Gastroesophageal sphincter (tissue), 4 donors: ENCODE results near the gene FARS2. TPM values are rescaled to one million over a fixed set of nuclear protein-coding genes. Genes with fewer than 3 reads are reported as not detected.

Source experiments
- ATAC-seq: fragments of 150-250 bp; one replicate; pipeline ENCODE4 v1.9.1; 2016; ENCODE audit warnings: mild to moderate bottlenecking, moderate library complexity
- H3K27ac ChIP-seq, 4 donors: fragments of 200-600 bp; sonication (generic) in 3 of 4; 1 replicate in 3 of 4; 2 replicates in 1 of 4; pipeline ENCODE4 v1.5.1; 2016 to 2019
- H3K27me3 ChIP-seq: fragments of 200-600 bp; sonication (generic); one replicate; pipeline ENCODE4 v1.5.1; 2019
- H3K36me3 ChIP-seq, 2 donors: fragments of 200-600 bp; sonication (generic); one replicate each; pipeline ENCODE4 v1.5.1; 2019; ENCODE audit warnings: control low read depth in 1 of 2
- H3K4me1 ChIP-seq, 3 donors: fragments of 200-600 bp; sonication (generic); 1 replicate in 2 of 3; 2 replicates in 1 of 3; pipeline ENCODE4 v1.5.1; 2016 to 2019; ENCODE audit warnings: control low read depth in 2 of 3
- H3K4me3 ChIP-seq, 2 donors: fragments of 200-600 bp; sonication (generic); one replicate each; pipeline ENCODE4 v1.5.1; 2019; ENCODE audit warnings: mild to moderate bottlenecking in 1 of 2, moderate library complexity in 1 of 2
- H3K9me3 ChIP-seq, 3 donors: fragments of 200-600 bp; sonication (generic); one replicate each; pipeline ENCODE4 v1.5.1; 2017 to 2019; ENCODE audit warnings: control low read depth in 2 of 3
- EP300 ChIP-seq: sonication (generic); formaldehyde crosslinking; IDR thresholded peaks from one replicate; pipeline ENCODE4 v1.6.1; 2017; ENCODE audit warnings: antibody characterized with exemption, mild to moderate bottlenecking
- POLR2A ChIP-seq, 2 donors: fragments of 450-650 bp; IDR thresholded peaks; one replicate each; pipeline ENCODE4 v1.6.1; 2017; ENCODE audit warnings: antibody characterized with exemption in 2 of 2, mild to moderate bottlenecking in 2 of 2, moderate library complexity in 1 of 2
- POLR2AphosphoS5 ChIP-seq: sonication (generic); formaldehyde crosslinking; IDR thresholded peaks from one replicate; pipeline ENCODE4 v1.6.1; 2017; ENCODE audit warnings: antibody characterized with exemption
- WGBS, 2 donors: methylation state at CpG; one replicate each; pipeline ENCODE4 v1.1.5; 2018; ENCODE audit warnings: low coverage in 1 of 2; 5-methylcytosine and 5-hydroxymethylcytosine counted together
- total RNA-seq, 4 donors: library from RNA; depleted of rRNA; stranded (reverse); fragments of >200 nt; gene quantifications; one replicate each; pipeline ENCODE4 v1.1.0, GENCODE V29; 2016
- TF ChIP-seq, protein P1 (sequence below), 4 experiments: fragments of 200-600 bp in 2 of 4; fragments of 450-650 bp in 2 of 4; sonication (generic) in 1 of 4; IDR thresholded peaks; one replicate each; pipeline ENCODE4 v1.5.1; 2017 to 2019; ENCODE audit warnings: antibody characterized with exemption in 4 of 4, mild to moderate bottlenecking in 2 of 4, moderate library complexity in 2 of 4

FARS2 gene
- total RNA-seq, 4 donors from 2014 or later, result 9.8 to 16.3 (median 14.4) TPM

DNA sequence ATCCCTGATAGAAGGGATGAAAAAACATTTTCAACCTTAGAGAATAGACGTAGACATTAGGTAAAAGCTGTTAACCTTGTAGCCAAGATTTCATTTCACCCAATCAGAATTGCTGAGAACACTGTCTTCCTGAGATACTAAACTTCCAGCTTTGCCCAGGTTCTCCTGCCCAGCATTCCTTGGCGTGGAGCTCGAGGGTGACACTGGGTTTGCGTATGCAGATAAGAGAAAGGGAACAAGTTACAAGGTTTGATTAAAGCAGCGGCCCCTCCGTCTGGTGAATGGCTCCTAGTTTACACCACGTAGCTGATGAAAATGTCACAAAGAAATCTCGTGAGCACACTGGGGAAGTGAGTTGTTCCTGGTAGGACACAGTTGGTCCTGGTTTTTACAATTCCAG lies 247.8 kb downstream of the FARS2 start:
- ATAC-seq, result no peak
- H3K27me3 ChIP-seq, result no peaks in the 10 kb centered on the region
- H3K9me3 ChIP-seq, result no peaks in the 10 kb centered on the region
- H3K27ac ChIP-seq, result no peak overlapping the region
- H3K4me1 ChIP-seq, result no peaks in the 10 kb centered on the region
- H3K36me3 ChIP-seq, result peaks cover 0 to 7% of the 10 kb centered on the region in 2 donors
- no peak overlapping the region for H3K4me3 ChIP-seq
- 92 to 96% methylated on average over 4 to 7 of the region's 8 CpGs for WGBS, 2 donors
- TF ChIP-seq POLR2AphosphoS5, result no peak
- no peak for TF ChIP-seq EP300

DNA sequence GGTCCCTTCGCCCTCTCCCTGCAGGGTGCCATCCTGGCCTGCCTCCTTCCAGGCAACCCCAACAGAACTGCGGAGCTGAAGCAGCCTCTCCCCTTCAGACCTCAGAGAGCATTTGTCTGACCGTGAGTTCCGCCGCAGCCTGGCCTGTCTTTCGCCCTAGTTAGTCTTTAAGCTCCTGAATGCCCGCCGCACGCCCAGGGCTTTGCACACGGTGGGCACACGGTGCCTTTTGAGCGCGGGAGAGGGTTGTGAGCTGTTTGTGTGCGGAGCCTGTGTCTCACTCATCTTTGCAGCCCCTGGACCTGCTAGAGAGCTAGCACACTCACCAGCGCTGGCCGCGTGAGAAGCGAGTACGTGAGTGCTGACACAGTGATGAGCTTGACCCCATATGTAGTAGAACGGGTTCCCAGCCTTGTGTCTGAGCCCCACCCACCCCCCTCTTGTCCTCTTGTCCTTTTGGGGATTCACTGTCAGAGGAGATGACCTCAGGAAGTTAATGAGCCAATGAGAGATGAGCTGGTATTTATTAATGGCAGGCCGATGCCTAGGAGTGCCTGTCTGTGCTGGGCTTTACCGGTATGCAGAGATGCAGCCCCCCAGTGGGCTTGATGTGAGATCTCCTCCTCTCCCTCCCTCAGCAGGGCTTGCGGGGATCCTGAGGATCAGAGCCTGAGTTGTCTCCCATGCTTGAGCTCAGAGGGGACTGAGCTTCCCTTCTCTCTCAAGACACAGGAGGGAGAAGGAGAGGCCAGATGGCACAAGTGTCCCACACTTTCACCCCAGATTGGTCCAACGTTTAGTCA lies 249.2 kb downstream of the FARS2 start:
- Histone ChIP-seq H3K27me3 (no peaks in the 10 kb centered on the region), H3K4me1 (no peaks in the 10 kb centered on the region), H3K4me3 (no peak overlapping the region), H3K36me3 (peaks cover 0 to 7% of the 10 kb centered on the region in 2 donors), H3K9me3 (no peaks in the 10 kb centered on the region), H3K27ac (no peak overlapping the region)
- no peak for ATAC-seq
- no peak for TF ChIP-seq POLR2AphosphoS5
- TF ChIP-seq, protein P1, sequence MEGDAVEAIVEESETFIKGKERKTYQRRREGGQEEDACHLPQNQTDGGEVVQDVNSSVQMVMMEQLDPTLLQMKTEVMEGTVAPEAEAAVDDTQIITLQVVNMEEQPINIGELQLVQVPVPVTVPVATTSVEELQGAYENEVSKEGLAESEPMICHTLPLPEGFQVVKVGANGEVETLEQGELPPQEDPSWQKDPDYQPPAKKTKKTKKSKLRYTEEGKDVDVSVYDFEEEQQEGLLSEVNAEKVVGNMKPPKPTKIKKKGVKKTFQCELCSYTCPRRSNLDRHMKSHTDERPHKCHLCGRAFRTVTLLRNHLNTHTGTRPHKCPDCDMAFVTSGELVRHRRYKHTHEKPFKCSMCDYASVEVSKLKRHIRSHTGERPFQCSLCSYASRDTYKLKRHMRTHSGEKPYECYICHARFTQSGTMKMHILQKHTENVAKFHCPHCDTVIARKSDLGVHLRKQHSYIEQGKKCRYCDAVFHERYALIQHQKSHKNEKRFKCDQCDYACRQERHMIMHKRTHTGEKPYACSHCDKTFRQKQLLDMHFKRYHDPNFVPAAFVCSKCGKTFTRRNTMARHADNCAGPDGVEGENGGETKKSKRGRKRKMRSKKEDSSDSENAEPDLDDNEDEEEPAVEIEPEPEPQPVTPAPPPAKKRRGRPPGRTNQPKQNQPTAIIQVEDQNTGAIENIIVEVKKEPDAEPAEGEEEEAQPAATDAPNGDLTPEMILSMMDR (IDR thresholded peaks at IDR 0.05), result no peak
- no peak for TF ChIP-seq POLR2A (IDR thresholded peaks at IDR 0.05)
- no peak for TF ChIP-seq EP300
- WGBS, 2 donors, result 81 to 92% methylated on average over 2 to 7 of the region's 24 CpGs

DNA sequence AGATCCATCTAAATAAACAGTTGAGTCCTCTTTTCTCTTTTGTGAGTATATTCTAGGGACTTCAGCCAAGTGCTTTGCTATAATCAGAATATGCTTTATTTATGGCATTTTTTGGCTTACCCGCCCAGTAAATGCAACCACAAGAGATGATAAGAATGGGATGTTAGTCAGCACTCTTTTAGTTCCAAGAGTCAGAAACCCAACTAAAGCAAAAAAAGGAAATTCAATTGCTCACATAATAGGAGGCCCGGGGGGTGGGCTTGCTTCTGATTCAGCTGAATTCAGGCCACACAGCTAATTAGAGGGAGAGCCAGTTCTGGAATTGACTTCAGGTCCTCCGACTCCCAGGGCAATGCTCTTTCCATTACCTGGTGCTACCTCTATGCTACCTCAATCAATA lies 250.6 kb downstream of the FARS2 start:
- no peak for ATAC-seq
- Histone ChIP-seq H3K4me1 (no peaks in the 10 kb centered on the region), H3K27me3 (no peaks in the 10 kb centered on the region), H3K4me3 (no peak overlapping the region), H3K27ac (no peak overlapping the region), H3K36me3 (peaks cover 0 to 7% of the 10 kb centered on the region in 2 donors), H3K9me3 (no peaks in the 10 kb centered on the region)
- WGBS, 2 donors, result 65 to 91% methylated on average over 3 of the region's 3 CpGs
- no peak for TF ChIP-seq EP300
- TF ChIP-seq POLR2A (IDR thresholded peaks at IDR 0.05), result no peak
- no peak for TF ChIP-seq POLR2AphosphoS5
- TF ChIP-seq, protein P1 (IDR thresholded peaks at IDR 0.05), result no peak

DNA sequence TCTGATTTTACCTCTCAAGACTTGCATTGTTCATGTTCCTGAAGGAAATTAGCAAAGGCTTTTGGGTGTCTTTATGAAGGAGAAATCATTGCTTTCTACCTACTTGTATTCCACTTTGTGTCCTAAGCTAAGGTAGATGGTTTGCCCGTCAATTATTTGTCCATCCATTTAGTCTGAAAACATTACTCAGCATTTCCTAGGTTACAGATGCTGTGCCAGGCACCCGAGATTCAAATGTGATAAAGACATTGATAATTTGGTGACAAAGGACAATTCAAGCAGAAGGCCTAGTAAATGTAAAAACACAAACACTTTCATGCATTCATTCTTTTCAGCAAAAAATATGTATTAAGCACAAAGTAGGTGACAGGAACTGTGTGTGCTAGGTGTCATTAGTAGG lies 251.1 kb downstream of the FARS2 start:
- H3K9me3 ChIP-seq, result no peaks in the 10 kb centered on the region
- TF ChIP-seq POLR2A (IDR thresholded peaks at IDR 0.05) (no peak), POLR2AphosphoS5 (no peak), EP300 (no peak)
- TF ChIP-seq, protein P1 (IDR thresholded peaks at IDR 0.05), result no peak
- peaks cover 0 to 7% of the 10 kb centered on the region in 2 donors for H3K36me3 ChIP-seq
- H3K27ac ChIP-seq, result no peak overlapping the region
- no peaks in the 10 kb centered on the region for H3K27me3 ChIP-seq
- H3K4me3 ChIP-seq, result no peak overlapping the region
- ATAC-seq, result no peak
- H3K4me1 ChIP-seq, result no peaks in the 10 kb centered on the region
- 100% methylated on average over 2 of the region's 2 CpGs for WGBS, 2 donors

DNA sequence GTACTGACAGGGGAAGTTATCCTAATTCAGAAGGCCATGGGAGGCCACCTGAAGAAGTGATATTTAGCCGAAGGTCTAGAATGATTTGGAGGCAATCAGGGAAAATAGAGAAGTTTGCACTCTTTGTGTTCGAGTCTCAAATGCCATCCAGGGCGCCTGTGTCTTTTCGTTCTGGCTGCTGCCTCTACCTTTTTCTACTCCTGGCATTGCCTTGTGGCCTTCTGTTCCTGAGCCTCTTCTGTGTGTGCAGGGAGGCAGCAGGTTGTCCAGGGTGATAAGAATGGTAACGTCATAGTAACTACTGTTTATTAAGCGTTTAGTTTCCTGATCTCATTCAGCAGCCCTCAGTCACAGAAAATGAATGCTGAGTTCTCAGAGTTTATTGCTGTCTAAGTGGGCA lies 252.1 kb downstream of the FARS2 start:
- Histone ChIP-seq H3K9me3 (no peaks in the 10 kb centered on the region), H3K4me1 (no peaks in the 10 kb centered on the region), H3K27me3 (no peaks in the 10 kb centered on the region), H3K27ac (no peak overlapping the region), H3K36me3 (peaks cover 0 to 7% of the 10 kb centered on the region in 2 donors), H3K4me3 (no peak overlapping the region)
- WGBS, 2 donors, result 91 to 94% methylated on average over 6 of the region's 6 CpGs
- no peak for TF ChIP-seq POLR2AphosphoS5
- TF ChIP-seq, protein P1 (IDR thresholded peaks at IDR 0.05), result no peak
- TF ChIP-seq POLR2A (IDR thresholded peaks at IDR 0.05), result no peak
- TF ChIP-seq EP300, result no peak
- no peak for ATAC-seq
